NAMALWA (cell line): ENCODE data around the gene UPK3A.

Experiments used
- DNase-seq: peaks from one replicate; pipeline ENCODE4 v3.0.0-alpha.2; 2015; ENCODE audit warnings: low spot score

UPK3A gene

DNA sequence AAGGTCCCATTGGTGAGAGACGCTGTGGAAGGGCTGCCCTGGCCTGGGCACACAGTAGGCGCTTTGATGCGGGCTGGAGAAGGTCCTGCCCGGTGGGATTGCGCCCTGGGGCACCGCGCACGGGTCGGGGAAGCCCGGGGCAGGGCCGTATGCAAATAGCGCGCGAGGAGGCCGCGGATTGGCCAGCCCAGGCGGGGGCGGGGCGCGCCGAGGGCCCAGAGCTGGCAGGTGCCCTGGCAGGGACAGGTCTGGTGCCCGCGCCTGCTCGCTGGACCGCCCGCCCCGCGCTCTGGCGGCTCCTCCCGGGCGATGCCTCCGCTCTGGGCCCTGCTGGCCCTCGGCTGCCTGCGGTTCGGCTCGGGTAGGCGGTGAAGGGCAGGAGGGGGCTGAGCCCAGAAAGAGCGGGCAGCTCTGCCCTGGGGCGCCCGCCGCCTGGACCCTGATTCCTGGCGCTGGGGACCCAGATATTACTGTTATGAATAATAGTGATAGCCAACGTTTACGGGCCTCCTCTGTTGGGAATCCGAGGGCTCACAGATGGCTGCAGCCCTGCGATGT lies at the start of gene UPK3A:
Gene UPK3A (plus strand): TSS at position 245 of the 558 bp plus-strand sequence. CDS start 65 bp downstream, at position 310.
- DNase-seq, result no peak

DNA sequence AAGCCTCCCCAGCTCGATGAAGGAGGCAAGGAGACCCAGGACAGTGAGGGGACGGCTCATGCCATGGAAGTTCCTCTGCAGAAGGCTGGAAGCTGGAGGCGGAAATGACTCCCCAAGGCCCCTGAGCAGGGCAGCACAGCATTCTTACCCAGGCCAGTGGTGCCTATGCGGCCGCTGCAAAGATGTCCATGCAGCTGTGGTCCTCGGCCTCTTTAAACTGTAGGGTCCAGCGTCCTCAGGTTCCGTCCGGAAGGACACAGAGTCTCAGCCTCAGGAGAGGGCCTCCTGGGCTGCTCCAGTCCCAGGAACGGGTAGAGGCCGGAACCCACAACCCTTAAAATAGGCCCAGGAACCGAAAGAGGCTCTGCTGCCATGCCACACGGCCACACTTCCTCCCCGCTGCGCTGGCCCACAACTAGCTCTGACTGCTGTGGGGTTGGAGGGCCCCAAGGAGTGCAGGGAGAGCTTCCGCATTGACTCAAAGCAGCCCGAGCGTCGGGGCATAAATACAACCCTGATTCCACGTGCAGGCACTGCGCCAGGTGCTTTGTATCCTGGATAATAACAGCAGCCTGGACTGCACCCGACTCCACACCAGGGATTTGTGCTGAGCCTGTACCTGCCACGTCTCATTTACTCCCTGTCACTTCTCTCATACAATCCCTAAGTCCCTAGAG lies 49.5 kb upstream of the UPK3A start:
- DNase-seq, result peak; percentile 83

DNA sequence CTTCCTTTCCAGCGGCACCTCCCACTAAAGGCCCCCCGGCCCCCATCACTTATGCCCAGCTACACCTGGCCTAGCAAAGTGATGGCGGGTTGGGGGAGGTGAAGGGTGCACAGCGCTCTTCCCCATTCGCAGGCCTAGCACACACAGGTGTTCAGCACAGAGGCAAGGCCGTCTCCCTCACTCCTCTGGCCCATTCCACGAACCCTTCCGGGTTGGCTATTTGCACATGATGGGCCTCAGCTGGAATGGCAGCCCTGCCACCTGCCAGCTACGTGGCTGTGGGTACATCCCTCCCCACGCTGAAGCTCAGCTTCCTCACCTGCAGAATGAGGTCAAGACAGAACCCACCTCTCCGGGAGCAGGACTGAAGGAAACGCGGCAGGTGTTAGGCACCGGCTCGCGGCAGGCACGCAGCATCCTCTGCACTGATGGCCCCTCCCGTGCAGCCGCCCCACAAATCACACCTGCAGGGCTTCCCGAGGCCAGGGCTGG lies 48.9 kb upstream of the UPK3A start:
- DNase-seq, result peak; percentile 50

DNA sequence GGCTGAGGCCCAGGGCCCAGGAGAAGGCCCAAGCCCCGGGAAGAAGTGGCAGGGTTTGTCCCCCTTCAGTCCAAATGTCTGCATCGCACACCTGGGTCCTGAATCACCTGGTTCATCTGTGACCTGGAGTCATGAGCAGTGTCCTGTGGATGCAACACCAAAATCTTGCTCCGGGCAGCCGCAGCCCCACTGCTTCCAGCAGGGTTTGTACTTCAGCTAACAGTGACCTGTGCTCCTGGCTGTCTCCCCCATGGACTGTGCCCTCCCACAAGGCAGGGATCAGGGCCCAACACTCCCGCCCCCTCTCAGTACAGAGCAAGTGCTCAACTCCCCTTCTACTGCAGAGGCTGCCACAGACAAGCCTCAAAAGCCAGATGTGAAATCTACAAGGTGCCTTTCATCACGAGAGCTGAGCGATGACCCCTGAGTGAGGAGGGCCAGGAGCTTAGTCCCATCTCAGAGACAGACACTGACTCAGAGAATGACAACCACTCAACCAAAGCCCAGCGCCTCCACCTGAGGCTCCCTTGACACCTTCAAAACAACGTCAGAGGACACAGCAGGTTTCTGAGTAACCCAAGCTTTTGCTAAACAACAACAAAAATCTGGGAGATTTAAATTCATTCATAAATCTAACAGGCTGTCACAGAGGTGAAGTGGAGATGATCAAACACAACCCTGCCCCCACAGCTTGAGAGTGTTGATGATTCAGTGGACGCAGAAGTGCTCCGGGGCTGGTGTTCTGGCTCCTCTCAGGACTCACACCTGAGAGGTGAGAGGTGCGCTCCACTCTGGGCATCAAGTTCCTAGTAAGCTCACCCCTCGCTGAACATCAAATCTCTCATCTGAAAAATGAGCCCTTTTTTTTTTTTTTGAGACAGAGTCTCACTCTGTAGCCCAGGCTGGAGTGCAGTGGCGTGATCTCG lies 47.4 kb upstream of the UPK3A start:
- no peak for DNase-seq

DNA sequence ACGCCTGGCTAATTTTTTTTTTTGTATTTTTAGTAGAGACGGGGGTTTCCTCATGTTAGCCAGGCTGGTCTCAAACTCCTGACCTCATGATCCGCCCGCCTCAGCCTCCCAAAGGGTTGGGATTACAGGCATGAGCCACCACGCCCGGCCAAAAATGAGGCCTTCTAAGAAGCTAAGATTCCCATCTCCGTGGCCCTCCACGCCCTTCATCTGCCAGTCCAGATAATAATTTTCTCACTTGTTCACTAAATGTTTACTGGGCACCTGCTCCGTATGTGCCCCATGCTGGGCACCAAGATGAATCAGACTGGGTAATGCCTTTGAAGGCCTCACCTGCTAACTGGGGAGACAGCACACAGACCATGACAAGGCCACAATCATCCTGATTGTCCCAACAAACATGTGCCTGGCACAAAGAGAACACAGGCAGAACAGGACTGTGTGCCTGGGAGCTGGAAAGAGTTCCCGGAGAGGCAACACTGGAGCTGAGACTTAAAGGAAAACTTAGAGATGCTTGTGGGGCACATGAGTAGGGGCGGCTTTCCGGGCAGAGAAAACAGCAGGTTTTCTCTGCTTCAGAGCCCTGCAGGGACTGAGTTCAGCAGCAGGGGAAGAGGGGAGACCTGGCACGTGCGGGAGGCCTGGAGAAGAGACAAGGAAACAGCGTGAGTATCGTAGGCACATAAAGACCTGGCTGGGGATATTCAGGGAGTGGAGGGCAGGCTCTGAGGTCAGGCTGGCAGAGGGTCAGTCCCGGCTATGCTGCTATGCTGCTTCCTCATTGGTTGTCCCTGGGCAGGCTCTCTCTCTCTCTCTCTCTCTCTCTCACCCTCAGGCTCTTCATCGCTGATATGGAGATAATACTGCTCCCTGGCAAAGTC lies 46.4 kb upstream of the UPK3A start:
- DNase-seq, result no peak

DNA sequence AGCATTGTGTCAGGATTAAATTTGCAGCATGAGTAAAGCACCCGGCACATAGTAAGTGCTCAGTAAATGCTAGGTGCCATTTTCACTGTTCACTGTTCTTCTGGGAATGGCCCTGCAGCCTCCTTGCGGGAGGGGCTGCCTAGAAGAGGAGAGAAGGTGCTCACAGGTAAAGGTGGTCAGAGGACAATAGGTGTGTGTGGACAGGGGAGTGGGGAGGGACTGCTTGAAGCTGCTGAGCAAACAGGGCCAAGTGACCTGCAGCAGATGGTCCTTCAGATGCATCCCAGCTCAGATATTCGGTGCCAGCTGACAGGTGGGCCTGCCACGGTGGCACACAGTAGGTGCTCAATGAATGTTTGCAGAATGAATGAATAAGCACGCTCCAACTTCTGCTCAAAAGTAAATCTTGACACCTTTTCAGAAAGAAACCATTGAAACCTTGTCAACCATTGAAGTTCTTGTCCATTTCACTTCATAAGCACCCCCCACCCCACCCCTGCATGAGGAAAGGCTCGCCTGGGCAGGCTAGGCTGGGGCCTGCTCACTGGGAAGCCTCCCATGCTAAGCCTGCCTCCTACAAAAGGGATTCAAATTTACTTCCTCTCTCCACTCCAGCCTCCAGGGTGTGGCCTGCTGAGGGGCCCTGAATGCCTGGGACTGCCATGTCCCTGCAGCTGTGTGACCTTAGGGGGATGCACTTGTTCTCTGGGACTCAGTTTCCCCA lies 45.6 kb upstream of the UPK3A start:
- DNase-seq, result peak; percentile 21

DNA sequence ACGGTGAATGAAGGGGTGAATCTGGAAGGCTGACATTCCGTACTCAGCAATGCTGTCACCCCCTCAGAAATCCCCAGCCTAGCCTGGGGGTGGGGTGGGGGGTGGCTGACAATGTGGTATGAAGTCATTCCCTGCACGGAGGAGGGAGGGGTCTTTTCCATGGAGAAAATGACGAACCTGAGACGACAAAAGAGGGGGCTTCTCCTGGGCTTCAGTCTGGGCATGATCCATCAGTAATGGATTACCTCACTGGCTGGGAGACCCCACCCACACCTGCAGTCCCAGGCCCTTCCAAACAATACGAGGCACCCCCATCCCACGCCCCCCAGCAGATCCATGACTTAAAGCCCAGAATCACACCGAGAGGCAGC lies 45.1 kb upstream of the UPK3A start:
- DNase-seq, result no peak

DNA sequence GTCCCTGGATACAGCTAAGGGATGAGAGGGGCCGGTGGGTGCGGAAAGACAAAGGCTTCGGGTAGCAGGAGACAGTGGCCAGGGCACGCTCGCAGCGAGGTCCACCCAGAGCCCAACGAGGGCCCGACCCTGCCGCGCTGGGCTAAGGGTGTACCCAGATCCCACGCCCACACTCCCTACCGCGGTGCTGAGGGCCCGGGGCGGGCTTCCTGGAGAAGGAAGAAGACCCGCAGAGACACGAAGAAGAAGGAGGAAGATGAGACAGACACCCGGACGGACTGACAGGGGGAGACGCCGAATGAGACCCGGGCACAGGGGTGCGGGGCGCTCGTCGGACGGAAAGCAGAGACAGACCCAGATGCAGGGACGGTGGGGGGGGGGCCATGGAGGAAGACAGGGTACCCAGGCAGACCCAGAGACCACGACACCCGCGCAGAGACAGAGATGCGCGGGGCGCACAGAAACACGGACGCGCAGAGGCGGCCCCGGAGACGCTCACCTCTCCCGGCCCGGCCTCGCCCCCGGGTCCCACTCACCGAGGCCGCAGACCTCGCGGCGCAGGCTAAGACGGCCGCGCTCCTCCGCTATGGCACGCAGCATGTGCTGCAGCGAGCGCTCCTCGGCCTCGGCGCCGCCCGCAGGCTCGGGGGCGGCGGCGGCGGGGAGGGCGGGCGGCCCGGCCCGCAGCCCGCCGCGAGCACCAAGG lies 44.5 kb upstream of the UPK3A start:
- peak; percentile 43 for DNase-seq

DNA sequence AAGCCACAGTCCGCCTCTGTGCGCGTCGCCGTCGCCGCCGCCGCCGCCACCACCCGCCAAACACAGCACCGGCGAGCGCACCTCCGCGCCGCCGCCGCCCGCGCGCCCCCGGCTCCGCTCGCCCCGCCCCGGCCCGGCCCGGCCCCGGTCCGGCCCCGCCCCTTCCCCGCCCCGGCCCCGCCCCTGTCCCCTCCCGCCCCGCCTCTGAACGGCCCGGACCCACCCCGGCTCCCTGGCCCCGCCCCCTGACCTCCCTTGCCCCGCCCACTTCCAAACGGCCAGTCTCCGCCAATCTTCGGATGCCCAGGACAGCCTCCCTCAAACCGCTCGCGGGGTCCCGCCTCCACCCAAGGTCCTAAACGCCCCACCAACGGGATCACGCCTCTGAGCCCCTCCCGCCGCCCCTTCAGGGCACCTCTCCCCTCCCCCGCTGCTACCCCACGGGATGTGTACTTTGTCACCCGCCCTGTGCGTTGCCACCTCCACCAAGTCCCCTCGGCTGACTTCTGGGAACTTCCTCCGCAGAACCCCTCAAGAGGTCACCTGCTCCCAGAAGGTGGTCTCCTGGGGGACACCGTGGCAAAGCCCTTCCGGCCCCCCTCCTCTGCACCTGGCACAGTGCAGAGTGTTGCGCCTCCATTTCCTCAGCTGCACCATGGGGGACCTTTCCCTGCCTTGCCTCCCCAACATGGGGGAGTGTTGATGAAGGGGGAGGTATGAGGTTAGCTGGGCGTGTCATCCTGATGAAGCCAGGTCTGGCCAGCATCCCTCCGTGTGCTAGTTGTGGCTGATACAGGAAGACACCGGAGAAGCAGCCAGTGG lies 43.7 kb upstream of the UPK3A start, which contains the start of gene KIAA0930:
Gene KIAA0930 (minus strand): TSS at position 85 of the 822 bp plus-strand sequence. CDS start 191 bp downstream, outside the sequence.
- DNase-seq, result peak; percentile 81

DNA sequence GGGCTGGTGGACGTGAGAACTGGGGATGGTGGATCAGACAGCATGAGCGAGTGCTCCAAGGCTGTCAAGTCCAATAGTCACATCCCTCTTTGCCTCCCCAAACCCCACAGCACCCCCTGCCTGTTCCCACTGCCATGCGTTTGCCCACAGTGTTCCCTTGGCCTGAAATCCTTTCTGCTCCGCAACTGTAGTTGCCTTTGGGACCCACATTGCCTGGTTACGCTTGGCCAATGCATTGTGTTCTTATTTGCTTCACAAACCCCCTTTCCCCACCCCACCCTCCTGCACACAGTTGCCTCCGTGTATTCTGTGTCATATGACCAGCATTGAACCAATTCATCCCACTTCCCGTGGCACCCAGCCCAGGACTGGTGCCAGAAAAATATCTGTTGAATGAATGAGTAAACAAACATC lies 42.0 kb upstream of the UPK3A start:
- DNase-seq, result no peak

DNA sequence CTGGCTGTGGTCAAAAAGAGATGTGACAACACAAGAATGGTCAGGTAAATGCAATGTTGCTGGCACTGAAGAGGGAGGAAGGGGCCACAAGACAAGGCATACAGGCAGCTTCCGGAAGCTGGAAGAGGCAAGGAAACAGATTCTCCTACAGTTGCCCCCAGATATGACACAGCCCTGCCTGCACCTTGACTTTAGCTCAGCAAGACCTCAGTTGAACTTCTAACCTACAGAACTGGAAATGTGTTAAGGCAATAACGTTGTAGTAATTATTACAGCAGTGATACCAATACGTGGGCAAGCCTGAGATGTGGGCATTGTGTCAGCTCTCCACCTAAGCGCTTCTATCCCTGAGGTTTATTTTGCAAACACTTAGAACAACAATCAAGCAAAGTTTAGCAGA lies 39.8 kb upstream of the UPK3A start:
- no peak for DNase-seq

DNA sequence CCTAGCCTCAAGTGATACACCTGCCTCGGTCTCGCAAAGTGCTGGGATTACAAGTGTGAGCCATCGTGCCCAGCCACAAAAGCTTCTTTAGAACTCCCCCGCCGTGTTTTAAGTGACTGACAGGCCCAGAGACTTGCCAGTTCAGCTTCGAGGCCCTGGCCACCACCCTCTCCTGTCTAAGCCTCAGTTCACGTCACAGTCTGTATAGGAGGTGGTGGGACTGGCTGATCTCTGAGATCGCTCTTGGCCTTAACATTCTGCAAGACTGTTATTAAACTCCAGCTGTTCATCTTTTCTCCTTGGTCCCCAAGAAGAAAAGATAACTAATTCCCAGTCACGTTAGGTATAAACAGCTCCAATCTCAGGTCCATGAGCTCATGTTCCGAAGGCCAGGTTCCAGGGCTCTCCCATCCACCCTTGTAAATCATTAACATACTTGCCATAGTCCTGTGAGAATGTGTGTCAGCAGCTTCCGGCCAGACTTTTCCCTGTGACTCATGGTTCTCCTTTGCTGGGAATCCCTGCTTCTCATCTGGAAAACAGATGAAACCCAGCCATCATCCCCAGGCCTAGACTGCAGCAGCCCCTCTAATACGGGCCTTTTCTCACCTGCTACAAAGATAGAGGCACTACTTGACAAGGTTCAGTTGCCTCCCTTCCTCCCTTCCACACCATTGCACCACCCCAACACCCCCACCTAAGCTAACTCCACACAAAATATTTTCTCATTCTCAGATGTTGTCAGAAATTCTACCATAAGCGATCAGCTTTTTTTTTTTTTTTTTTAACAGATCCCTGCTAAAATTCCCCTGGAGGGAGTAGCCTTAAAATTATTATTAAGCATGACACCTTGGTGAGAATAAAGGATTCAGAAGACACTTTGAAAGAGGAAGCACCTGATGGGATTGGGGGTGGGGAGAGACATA lies 38.4 kb upstream of the UPK3A start:
- no peak for DNase-seq

DNA sequence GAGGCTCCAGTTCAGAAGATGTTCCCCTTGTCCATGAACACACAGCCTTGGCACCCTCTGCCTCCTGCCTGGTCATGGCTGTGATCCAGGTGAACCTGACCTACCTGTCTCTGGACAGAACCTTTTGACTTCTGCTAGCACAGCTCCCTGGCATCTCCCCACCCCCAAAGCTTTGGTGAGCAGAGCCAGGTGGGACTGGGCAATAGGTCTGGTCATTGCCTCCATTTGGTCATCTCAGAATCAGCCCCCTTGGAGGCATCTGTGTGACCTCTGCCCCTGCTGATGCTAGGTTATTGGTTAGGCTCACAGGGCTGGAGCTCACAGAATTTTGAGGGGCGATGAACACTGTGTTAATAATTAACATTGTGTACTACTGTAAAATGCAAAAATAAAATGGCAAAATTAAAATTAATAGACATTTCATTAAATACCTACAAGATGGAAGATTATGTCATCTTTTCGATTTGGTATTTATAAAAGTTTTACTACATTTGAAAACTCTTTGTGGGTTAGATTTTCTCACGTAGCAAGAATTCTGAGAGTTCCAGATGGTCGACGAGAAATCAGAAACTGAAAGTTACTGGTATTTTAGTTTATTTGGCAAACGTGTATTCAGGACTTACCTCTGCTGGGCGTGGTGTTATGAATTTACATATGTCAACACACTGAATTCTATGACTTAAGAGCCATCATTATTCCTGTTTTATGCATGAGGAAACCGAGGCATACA lies 35.8 kb upstream of the UPK3A start:
- DNase-seq, result peak; percentile 63

DNA sequence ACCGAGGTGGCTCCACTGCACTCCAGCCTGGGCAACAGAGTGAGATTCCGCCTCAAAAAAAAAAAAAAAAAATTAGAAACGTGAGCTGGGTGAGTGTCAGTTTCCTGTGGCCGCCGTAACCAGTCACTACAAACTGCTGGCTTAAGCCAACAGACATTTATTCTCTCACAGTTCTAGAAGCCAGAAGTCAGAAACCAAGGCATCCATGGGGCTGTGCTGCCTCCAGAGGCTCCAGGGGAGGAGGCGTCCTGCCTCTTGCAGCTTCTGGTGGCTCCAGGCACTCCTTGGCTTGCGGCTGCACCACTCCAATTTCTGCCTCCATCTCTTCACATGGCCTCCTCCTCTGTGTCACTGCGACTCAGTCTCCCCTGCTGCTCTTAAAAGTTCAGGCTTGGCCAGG lies 32.9 kb upstream of the UPK3A start:
- DNase-seq, result no peak

DNA sequence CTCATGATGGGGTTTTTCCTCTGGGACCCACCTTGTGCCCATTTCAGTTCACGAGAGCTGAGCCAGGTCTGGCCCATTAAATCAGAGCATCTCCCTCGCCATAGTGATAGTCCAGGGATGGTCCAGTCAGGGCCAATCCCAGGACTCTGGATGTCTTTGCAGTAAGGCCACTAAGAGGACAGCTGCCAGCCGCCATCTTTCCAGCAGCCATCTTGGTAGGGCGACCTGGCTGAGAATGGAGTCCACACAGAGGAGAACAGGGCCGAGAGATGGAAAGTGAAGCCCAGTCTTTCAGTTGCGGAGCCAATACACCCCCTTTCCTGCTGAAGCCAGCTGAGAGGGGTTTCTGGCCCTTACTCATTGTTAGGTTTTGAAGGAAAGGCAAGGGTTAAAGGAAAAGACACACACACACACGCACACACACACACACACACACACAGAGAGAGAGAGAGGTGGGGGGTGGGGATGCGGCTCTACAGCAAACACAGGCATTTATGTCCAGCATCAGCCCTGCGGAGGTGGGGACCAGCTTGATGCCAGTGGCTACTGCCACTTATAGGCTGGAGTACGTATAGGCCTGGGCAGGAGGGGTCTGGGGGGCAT lies 31.6 kb upstream of the UPK3A start:
- DNase-seq, result no peak

DNA sequence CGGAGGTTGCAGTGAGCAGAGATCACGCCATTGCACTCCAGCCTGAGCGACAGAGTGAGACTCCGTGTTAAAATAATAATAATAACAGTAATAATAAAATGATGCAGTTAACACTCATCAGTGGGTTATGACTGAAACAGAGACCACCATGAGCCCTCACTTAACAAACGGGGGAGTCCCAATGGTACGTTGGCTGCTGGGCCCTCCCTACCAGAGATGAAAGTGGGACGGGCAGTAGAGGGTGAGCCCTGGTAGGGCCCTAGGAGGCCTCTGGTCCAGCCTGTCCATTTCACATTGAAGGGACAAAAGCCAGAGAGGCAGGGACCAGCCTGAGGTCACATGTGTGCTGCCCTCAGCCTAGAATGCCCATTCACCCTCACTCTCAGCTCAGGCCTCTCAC lies 30.4 kb upstream of the UPK3A start:
- no peak for DNase-seq

DNA sequence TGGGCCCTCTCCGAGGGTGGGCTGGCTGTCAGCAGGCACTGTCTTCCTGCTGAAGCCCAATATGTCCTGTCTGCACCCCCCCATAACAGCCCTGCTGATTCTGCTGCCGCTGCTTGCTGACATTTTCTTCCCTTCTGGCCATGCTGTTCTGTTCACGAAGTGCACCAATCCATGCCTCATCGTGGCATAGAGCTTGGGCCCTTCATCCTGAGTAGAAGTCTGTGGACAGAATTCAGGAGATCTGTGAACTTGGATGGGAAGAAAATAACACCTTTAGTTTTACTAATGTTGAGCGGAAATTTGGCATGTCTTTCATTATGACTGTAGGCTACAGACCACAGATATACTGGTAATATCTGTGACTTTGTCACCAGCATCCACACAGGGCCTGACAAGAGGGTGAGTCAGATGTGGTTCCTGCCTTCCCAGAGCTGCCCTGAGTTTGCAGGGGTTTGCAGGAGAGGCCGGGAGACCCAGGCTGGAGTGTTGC lies 29.9 kb upstream of the UPK3A start:
- no peak for DNase-seq
